ENCODE measurements around the gene GAS6. TPM values are rescaled to one million over a fixed set of nuclear protein-coding genes. Genes with fewer than 3 reads are reported as not detected.
"Not testable (repeated sequence)": the region's sequence is repeated elsewhere in the genome, so short reads cannot be mapped to it uniquely, and the experiment has no call there.

The GAS6 gene
- total RNA-seq, 1 donor from 2014 or later = 14.8 TPM

GRCh38 chr13:113832631-113833030, 31.2 kb downstream of the GAS6 start:
- no peaks in the 10 kb centered on the region for H3K27me3 Mint-ChIP-seq (ENCODE audit: unreplicated experiment)
- no peaks in the 10 kb centered on the region for H3K36me3 Mint-ChIP-seq (ENCODE audit: unreplicated experiment)
- DNase-seq (ENCODE audit: extremely low spot score, unreplicated experiment) = no peak
- H3K9me3 Mint-ChIP-seq (ENCODE audit: unreplicated experiment) = no peaks in the 10 kb centered on the region
- no peak for TF ChIP-seq CTCF (IDR thresholded peaks at IDR 0.05)
- peaks cover 13% of the 10 kb centered on the region for H3K4me1 Mint-ChIP-seq (ENCODE audit: unreplicated experiment)
- no peak overlapping the region for H3K27ac Mint-ChIP-seq (ENCODE audit: unreplicated experiment)
- H3K4me3 Mint-ChIP-seq (ENCODE audit: unreplicated experiment) = no peak overlapping the region

DNA sequence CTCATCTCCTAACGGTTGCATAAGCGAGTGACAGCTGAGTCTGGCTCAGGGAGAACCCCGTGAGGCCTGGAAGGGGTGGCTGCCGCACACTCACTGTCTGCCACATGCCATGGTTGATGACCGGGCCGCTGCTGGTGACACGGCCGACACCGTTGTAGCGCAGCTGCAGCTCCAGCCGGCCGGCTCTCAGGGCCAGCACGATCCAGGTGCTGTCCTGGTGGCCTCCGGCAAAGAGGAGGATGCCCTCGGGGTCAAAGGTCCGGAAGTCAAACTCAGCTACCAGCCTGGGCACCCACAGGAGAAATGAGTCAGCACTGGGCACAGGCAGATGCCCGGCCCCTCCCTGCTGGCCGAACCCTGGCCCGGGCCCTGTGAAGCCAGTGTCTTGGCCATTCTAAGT, 31.7 kb downstream of the GAS6 start:
- Mint-ChIP-seq H3K36me3 (ENCODE audit: unreplicated experiment) (no peaks in the 10 kb centered on the region), H3K27me3 (ENCODE audit: unreplicated experiment) (no peaks in the 10 kb centered on the region), H3K4me1 (ENCODE audit: unreplicated experiment) (peaks cover 9% of the 10 kb centered on the region), H3K27ac (ENCODE audit: unreplicated experiment) (no peak overlapping the region), H3K4me3 (ENCODE audit: unreplicated experiment) (no peak overlapping the region), H3K9me3 (ENCODE audit: unreplicated experiment) (no peaks in the 10 kb centered on the region)
- no peak for DNase-seq (ENCODE audit: extremely low spot score, unreplicated experiment)
- no peak for TF ChIP-seq CTCF (IDR thresholded peaks at IDR 0.05)

DNA sequence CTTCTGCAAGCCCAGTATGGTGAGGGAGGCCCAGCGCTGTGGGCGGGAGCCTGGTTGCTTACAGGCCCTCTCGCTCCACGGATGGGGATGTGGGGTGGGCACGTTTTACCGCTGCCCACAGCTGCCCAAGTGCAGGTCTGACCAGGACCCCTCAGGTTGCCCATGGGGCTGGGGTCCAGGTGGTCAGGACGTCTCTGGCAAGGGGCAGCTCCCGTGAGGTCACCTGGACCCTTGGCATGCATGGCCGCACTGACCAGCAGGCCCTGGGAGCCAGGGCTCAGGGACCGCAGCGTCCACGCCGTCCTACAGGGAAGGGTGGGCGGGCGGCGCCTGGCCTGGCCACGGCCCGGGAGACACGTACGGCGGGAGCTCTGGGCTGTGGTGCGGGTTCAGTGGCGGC, 32.8 kb downstream of the GAS6 start:
- DNase-seq (ENCODE audit: extremely low spot score, unreplicated experiment) = no peak
- Mint-ChIP-seq H3K9me3 (ENCODE audit: unreplicated experiment) (no peaks in the 10 kb centered on the region), H3K4me3 (ENCODE audit: unreplicated experiment) (no peak overlapping the region), H3K36me3 (ENCODE audit: unreplicated experiment) (no peaks in the 10 kb centered on the region), H3K27ac (ENCODE audit: unreplicated experiment) (no peak overlapping the region), H3K4me1 (ENCODE audit: unreplicated experiment) (peaks cover 5% of the 10 kb centered on the region), H3K27me3 (ENCODE audit: unreplicated experiment) (no peaks in the 10 kb centered on the region)
- TF ChIP-seq CTCF (IDR thresholded peaks at IDR 0.05) = no peak

DNA sequence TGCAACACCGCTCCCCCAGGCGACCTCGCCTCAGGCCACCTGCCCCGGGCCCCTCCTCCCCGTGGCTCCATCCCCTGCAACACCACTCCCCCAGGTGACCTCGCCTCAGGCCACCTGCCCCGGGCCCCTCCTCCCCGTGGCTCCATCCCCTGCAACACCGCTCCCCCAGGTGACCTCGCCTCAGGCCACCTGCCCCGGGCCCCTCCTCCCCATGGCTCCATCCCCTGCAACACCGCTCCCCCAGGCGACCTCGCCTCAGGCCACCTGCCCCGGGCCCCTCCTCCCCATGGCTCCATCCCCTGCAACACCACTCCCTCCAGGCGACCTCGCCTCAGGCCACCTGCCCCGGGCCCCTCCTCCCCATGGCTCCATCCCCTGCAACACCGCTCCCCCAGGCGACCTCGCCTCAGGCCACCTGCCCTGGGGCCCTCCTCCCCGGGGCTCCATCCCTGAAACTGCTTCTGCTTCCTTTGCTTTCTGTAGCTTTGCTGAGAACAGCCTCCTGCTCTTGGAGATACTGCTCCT, 33.4 kb downstream of the GAS6 start:
- not testable (repeated sequence) for H3K27ac Mint-ChIP-seq (ENCODE audit: unreplicated experiment); H3K27me3 Mint-ChIP-seq (ENCODE audit: unreplicated experiment); H3K36me3 Mint-ChIP-seq (ENCODE audit: unreplicated experiment)

GRCh38 chr13:113828282-113828825, 35.5 kb downstream of the GAS6 start:
- H3K4me1 Mint-ChIP-seq (ENCODE audit: unreplicated experiment) = no peaks in the 10 kb centered on the region
- H3K4me3 Mint-ChIP-seq (ENCODE audit: unreplicated experiment) = no peak overlapping the region
- no peaks in the 10 kb centered on the region for H3K9me3 Mint-ChIP-seq (ENCODE audit: unreplicated experiment)
- DNase-seq (ENCODE audit: extremely low spot score, unreplicated experiment) = no peak
- no peaks in the 10 kb centered on the region for H3K27me3 Mint-ChIP-seq (ENCODE audit: unreplicated experiment)
- TF ChIP-seq CTCF (IDR thresholded peaks at IDR 0.05) = no peak
- H3K27ac Mint-ChIP-seq (ENCODE audit: unreplicated experiment) = no peak overlapping the region
- H3K36me3 Mint-ChIP-seq (ENCODE audit: unreplicated experiment) = no peaks in the 10 kb centered on the region

More for the DNA sequence above, 33.4 kb downstream of the GAS6 start:
- H3K9me3 Mint-ChIP-seq (ENCODE audit: unreplicated experiment); H3K4me3 Mint-ChIP-seq (ENCODE audit: unreplicated experiment); DNase-seq (ENCODE audit: extremely low spot score, unreplicated experiment); H3K4me1 Mint-ChIP-seq (ENCODE audit: unreplicated experiment): not testable (repeated sequence)

DNA sequence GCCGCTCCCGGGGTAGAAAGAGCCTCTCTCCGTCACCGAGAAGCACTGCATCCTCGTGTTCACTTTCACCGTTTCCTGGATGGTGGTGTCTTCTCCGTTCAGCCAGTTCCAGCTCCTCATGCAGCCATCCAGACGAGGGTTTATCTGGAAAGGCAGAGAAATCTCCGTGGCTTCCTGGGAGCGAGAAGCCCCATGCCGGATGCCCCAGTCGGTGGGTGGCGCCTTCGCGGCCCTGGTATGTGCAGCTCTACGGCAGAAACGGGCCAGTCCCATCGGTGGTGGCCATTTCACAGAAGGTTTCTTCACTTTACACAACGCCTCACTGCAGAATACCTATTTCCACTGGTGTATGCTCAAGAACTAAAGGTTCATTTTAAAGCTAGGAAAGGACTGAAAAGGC, 36.9 kb downstream of the GAS6 start:
- no peaks in the 10 kb centered on the region for H3K36me3 Mint-ChIP-seq (ENCODE audit: unreplicated experiment)
- no peak overlapping the region for H3K4me3 Mint-ChIP-seq (ENCODE audit: unreplicated experiment)
- no peak overlapping the region for H3K27ac Mint-ChIP-seq (ENCODE audit: unreplicated experiment)
- no peaks in the 10 kb centered on the region for H3K4me1 Mint-ChIP-seq (ENCODE audit: unreplicated experiment)
- no peaks in the 10 kb centered on the region for H3K27me3 Mint-ChIP-seq (ENCODE audit: unreplicated experiment)
- no peak for TF ChIP-seq CTCF (IDR thresholded peaks at IDR 0.05)
- no peak for DNase-seq (ENCODE audit: extremely low spot score, unreplicated experiment)
- no peaks in the 10 kb centered on the region for H3K9me3 Mint-ChIP-seq (ENCODE audit: unreplicated experiment)

DNA sequence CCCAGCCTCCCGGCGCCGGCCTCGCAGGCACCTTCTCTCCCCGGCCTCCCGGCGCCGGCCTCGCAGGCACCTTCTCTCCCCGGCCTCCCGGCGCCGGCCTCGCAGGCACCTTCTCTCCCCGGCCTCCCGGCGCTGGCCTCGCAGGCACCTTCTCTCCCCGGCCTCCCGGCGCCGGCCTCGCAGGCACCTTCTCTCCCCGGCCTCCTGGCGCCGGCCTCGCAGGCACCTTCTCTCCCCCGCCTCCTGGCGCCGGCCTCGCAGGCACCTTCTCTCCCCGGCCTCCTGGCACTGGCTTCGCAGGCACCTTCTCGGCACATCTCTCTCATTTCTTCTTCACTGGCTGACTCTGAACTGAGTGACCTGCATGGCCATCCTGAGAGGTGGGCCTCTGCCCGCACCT, 37.4 kb downstream of the GAS6 start:
- not testable (repeated sequence) for H3K9me3 Mint-ChIP-seq (ENCODE audit: unreplicated experiment); H3K36me3 Mint-ChIP-seq (ENCODE audit: unreplicated experiment); H3K4me1 Mint-ChIP-seq (ENCODE audit: unreplicated experiment); DNase-seq (ENCODE audit: extremely low spot score, unreplicated experiment); H3K27me3 Mint-ChIP-seq (ENCODE audit: unreplicated experiment); H3K4me3 Mint-ChIP-seq (ENCODE audit: unreplicated experiment); H3K27ac Mint-ChIP-seq (ENCODE audit: unreplicated experiment)
